NT2/D1 (cell line): ENCODE results near the gene CALY.

Experiments used
- DNase-seq: peaks from one replicate; pipeline ENCODE4 v3.0.0-alpha.2; 2011; ENCODE audit warnings: low read depth, low spot score
- H3K27me3 ChIP-seq: 2 replicates; pipeline ENCODE4 v1.6.0; 2011; ENCODE audit warnings: mild to moderate bottlenecking; ENCODE audit not compliant: insufficient read length, insufficient read depth
- H3K36me3 ChIP-seq: 2 replicates; pipeline ENCODE4 v1.6.1; 2011; ENCODE audit warnings: mild to moderate bottlenecking, low read length, mixed read lengths; ENCODE audit not compliant: insufficient read depth, insufficient read length
- H3K4me1 ChIP-seq: 2 replicates; pipeline ENCODE4 v1.5.1; 2011; ENCODE audit not compliant: insufficient read depth, insufficient read length
- H3K4me3 ChIP-seq: 2 replicates; pipeline ENCODE4 v1.5.1; 2011; ENCODE audit warnings: low read depth; ENCODE audit not compliant: insufficient read length
- H3K9ac ChIP-seq: 2 replicates; pipeline ENCODE4 v1.6.0; 2011; ENCODE audit warnings: low read depth; ENCODE audit not compliant: insufficient read length
- H3K9me3 ChIP-seq: 2 replicates; pipeline ENCODE4 v1.5.1; 2011; ENCODE audit warnings: mild to moderate bottlenecking, low read length; ENCODE audit not compliant: insufficient read depth
- SUZ12 ChIP-seq: IDR thresholded peaks from 2 replicates; pipeline ENCODE4 v1.6.1; 2011; ENCODE audit not compliant: insufficient read length, insufficient read depth; ENCODE audit errors: extremely low read depth
- YY1 ChIP-seq: IDR thresholded peaks from 2 replicates; pipeline ENCODE4 v1.6.1; 2011; ENCODE audit not compliant: insufficient read length, insufficient read depth
- ZNF274 ChIP-seq: IDR thresholded peaks from 2 replicates; pipeline ENCODE4 v1.6.1; 2011; ENCODE audit warnings: mild to moderate bottlenecking, low read depth, low read length

CALY gene

DNA sequence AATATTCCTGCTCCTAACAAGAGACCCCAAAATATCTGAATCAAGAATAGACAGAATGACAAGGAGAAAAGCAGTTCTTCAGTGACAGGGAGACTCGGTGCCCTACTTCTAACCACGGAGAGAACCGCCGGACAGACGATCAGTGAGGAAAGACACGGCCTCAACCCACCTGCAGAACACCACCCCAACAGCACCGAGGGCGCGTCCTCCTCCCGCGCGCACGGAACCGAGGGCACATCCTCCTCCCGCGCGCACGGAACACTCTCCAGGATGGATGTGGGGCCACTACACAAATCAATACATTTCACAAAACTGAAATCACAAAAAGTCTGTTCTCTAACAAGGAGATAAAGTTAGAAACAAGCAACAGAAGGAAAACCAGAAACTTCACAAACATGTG lies 50.3 kb downstream of the CALY start:
- no peak for DNase-seq
- Histone ChIP-seq H3K4me1 (no peaks in the 10 kb centered on the region), H3K9me3 (no peaks in the 10 kb centered on the region), H3K4me3 (no peak overlapping the region), H3K9ac (no peak overlapping the region), H3K27me3 (no peaks in the 10 kb centered on the region), H3K36me3 (peaks cover 81% of the 10 kb centered on the region)
- TF ChIP-seq YY1 (no peak), SUZ12 (no peak), ZNF274 (no peak)

DNA sequence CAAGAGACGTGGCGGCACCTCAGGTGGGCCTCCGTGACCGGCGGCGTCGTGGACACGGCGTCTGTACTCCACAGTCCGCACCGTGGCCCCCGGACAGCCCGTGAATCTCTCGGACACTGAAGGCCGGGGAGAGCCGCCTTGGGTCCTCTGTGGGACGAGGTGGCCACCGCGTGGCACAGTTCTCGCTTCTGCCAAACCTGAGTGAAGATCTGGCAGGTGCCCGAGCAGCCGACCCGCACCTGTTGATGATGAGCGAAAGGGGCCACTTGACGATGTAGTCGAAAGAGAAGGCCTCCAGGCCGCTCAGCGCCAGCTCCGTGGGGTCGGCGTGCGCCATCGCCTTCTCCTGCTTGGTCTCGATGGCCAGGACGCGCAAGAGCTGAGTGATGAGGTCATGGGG lies 51.5 kb downstream of the CALY start:
- TF ChIP-seq YY1, result no peak
- TF ChIP-seq SUZ12, result no peak
- TF ChIP-seq ZNF274, result no peak
- Histone ChIP-seq H3K9ac (no peak overlapping the region), H3K27me3 (no peaks in the 10 kb centered on the region), H3K4me3 (no peak overlapping the region), H3K36me3 (peaks cover 82% of the 10 kb centered on the region), H3K9me3 (no peaks in the 10 kb centered on the region), H3K4me1 (no peaks in the 10 kb centered on the region)
- no peak for DNase-seq

DNA sequence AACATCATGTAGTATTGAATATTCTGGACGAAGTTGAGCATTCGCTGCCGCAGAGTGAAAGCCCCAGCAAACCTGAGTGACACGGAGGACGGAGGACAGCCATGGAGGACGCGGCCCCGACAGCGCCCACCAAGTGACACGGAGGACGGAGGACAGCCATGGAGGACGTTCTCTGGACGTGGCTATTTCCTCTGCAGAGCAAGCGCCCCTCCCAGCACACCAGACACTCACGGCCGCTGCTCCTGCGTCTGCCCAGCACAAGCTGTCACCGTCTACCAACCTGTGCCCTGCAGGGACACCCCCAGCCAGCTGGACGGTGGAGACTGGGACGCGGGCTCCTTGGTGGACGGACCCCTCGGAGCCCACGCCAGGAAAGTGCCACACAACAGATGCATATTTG lies 52.8 kb downstream of the CALY start:
- DNase-seq, result no peak
- Histone ChIP-seq H3K36me3 (peaks cover 84% of the 10 kb centered on the region), H3K9me3 (no peaks in the 10 kb centered on the region), H3K9ac (no peak overlapping the region), H3K4me1 (peaks cover 3% of the 10 kb centered on the region), H3K4me3 (no peak overlapping the region), H3K27me3 (no peaks in the 10 kb centered on the region)
- TF ChIP-seq ZNF274 (no peak), YY1 (no peak), SUZ12 (no peak)

DNA sequence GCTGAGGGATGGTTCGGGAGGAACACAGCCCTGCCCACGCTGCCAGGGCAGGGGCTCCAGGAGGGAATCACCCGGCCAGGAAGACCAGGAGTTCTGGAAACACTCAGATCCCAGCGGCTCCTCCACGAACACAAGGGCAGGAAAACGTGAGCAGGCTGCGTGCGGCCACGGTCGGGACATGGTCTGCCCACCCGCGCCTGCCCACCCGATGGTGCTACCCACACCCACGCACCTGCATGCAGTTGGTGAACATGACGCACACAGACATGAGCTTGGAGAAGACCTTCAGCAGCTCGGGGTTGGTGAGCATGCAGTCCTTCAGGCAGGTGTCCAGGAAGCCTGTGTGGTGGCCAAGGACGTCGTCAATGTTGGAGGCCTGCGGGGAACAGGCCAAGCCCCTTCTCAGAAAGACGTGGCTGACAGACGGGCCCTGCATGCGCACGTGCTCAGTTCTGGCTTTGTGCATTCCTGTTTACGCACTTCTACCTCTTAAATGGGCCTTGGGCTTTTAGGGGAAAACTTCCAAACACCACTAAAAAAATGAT lies 53.8 kb downstream of the CALY start:
- peaks cover 74% of the 10 kb centered on the region for H3K36me3 ChIP-seq
- TF ChIP-seq ZNF274 (no peak), SUZ12 (no peak), YY1 (no peak)

DNA sequence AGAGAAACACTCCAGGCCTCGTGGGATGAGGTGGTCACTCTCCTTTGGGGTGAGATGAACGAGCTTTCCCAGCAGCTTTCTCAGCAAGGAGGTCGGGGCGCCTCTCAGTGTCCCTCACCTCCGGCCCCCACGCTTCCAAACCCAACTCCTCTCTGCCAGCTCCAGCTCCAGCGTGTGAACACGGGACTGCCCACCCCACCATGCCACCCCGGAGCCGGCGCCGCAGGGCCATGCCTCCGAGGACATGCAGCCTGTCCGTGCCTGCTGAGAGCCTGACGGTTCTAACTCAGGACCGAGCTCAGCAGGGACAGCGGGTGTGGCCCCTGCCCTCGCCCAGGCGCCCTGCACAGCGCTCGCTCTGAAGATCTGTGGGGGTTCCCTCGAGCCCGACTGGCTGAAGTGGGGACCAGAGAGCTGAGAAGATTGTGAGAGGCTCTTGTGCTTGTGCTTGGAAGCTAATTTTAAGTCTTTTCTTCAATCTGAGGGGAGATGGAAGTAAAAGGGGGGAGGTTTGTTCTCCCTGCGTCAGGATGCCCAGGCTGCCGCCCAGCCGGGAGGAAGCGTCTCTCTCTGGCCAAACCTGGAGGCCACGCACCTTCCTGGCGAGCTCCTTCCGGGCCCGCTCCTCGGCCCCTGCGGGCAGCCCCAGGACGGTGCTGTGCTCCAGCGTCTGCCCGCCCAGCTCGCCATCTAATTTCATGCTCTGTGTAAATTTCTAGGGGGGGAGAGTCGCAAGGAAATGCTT lies 54.9 kb downstream of the CALY start:
- no peak for DNase-seq
- peaks cover 66% of the 10 kb centered on the region for H3K36me3 ChIP-seq
- H3K9ac ChIP-seq, result no peak overlapping the region
- H3K27me3 ChIP-seq, result no peaks in the 10 kb centered on the region
- H3K4me3 ChIP-seq, result no peak overlapping the region
- peaks cover 10% of the 10 kb centered on the region for H3K4me1 ChIP-seq
- no peaks in the 10 kb centered on the region for H3K9me3 ChIP-seq
- TF ChIP-seq SUZ12 (no peak), ZNF274 (no peak), YY1 (no peak)

More for the DNA sequence above, 53.8 kb downstream of the CALY start:
- Histone ChIP-seq H3K4me3 (no peak overlapping the region), H3K4me1 (peaks cover 5% of the 10 kb centered on the region), H3K27me3 (no peaks in the 10 kb centered on the region), H3K9ac (no peak overlapping the region), H3K9me3 (no peaks in the 10 kb centered on the region)
- no peak for DNase-seq

DNA sequence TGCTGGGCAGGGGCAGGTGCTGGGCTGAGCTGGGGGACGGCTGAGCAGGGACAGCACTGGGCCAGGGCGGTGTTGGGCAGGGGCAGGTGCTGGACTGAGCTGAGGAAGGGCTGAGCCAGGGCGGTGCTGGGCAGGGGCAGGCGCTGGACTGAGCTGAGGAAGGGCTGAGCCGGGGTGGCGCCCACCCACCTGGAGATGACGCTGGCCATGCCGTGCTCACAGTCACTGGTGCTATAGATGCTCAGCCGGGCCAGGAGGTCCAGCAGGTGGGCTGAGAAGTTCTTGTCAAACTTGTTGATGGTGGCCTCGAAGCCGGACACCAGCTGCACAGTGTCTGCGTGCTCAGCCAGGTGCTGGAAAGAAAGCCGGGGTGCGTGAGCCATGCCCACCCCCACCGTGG lies 55.6 kb downstream of the CALY start:
- no peak overlapping the region for H3K4me3 ChIP-seq
- TF ChIP-seq YY1, result no peak
- no peak for TF ChIP-seq ZNF274
- TF ChIP-seq SUZ12, result no peak
- no peaks in the 10 kb centered on the region for H3K9me3 ChIP-seq
- peaks cover 60% of the 10 kb centered on the region for H3K36me3 ChIP-seq
- DNase-seq, result no peak
- H3K4me1 ChIP-seq, result peaks cover 10% of the 10 kb centered on the region
- peaks cover 4% of the 10 kb centered on the region for H3K27me3 ChIP-seq
- no peak overlapping the region for H3K9ac ChIP-seq

DNA sequence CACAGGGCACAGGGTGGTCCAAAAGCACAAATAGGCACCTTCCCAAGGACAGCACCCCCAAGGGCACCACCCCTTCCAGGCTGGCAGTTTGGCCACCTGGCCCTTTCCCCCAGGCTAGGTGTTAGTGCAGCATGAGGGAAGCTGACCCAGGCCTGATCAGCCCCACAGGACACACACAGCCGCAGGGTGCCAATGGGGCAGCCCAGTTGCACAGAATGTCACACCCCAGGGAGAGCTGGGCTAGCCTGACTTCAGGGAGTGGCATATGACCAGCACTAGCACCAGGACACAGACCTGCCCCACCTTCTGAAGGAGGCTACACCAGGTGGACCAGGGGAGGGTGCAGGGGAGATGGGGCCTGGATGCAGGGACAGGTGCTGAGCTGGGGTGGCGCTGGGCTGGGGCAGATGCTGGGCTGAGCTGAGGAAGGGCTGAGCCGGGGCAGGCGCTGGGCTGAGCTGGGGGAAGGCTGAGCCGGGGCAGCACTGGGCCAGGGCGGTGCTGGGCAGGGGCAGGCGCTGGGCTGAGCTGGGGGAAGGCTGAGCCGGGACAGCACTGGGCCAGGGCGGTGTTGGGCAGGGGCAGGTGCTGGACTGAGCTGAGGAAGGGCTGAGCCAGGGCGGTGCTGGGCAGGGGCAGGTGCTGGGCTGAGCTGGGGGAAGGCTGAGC lies 56.2 kb downstream of the CALY start:
- H3K9me3 ChIP-seq, result no peaks in the 10 kb centered on the region
- H3K4me3 ChIP-seq, result no peak overlapping the region
- peaks cover 15% of the 10 kb centered on the region for H3K4me1 ChIP-seq
- TF ChIP-seq YY1, result no peak
- peaks cover 5% of the 10 kb centered on the region for H3K27me3 ChIP-seq
- no peak for DNase-seq
- H3K36me3 ChIP-seq, result peaks cover 56% of the 10 kb centered on the region
- no peak overlapping the region for H3K9ac ChIP-seq
